OCI-LY7 (cell line): ENCODE measurements around the gene LYSMD2. TPM values are rescaled to one million over a fixed set of nuclear protein-coding genes. Genes with fewer than 3 reads are reported as not detected.

Source experiments
- BruUV-seq: library from RNA; stranded (reverse); fragments of 400-500 nt; replicated peaks from 2 replicates; lab custom pipeline; 2021; lab: Mats Ljungman, UMichigan
- CTCF ChIA-PET: fragments of 300-600 bp; sonication (Branson Sonifier 250); formaldehyde crosslinking; loops from one replicate; lab custom pipeline; 2022; ENCODE audit warnings: antibody characterized with exemption; ENCODE audit not compliant: unreplicated experiment; lab: Charles Lee
- POLR2A ChIA-PET: fragments of 300-600 bp; sonication (Branson Sonifier 250); formaldehyde crosslinking; loops from one replicate; lab custom pipeline; 2022; ENCODE audit warnings: antibody characterized with exemption; lab: Charles Lee
- DNase-seq: peaks from one replicate; pipeline ENCODE4 v3.0.0-alpha.2; 2015; ENCODE audit warnings: low spot score
- H2AFZ ChIP-seq: fragments of 200-600 bp; sonication (generic), shearing (Covaris generic); 2 replicates; pipeline ENCODE4 v1.6.1; 2014; ENCODE audit warnings: mild to moderate bottlenecking, antibody characterized with exemption, low read length, moderate library complexity
- H3K27ac ChIP-seq: fragments of 200-600 bp; sonication (generic); 2 replicates; pipeline ENCODE4 v1.5.1; 2014; ENCODE audit warnings: mixed run types, low read depth, mild to moderate bottlenecking, moderate library complexity, low read length, inconsistent platforms; ENCODE audit not compliant: poor library complexity, severe bottlenecking
- H3K36me3 ChIP-seq: fragments of 200-600 bp; sonication (generic); 2 replicates; pipeline ENCODE4 v1.6.1; 2014; ENCODE audit warnings: mild to moderate bottlenecking, antibody characterized with exemption, low read length, moderate library complexity, mixed read lengths; ENCODE audit not compliant: insufficient read depth
- H3K4me1 ChIP-seq: fragments of 200-600 bp; sonication (generic); 2 replicates; pipeline ENCODE4 v1.5.1; 2014; ENCODE audit warnings: mild to moderate bottlenecking, low read length; ENCODE audit not compliant: insufficient read depth, poor library complexity, severe bottlenecking
- H3K4me2 ChIP-seq: fragments of 200-600 bp; sonication (generic); 2 replicates; pipeline ENCODE4 v1.6.1; 2014; ENCODE audit warnings: mild to moderate bottlenecking, low read length
- H3K4me3 ChIP-seq: fragments of 200-600 bp; sonication (generic); 2 replicates; pipeline ENCODE4 v1.5.1; 2014; ENCODE audit warnings: mild to moderate bottlenecking, low read depth, low read length; ENCODE audit not compliant: poor library complexity, severe bottlenecking
- H3K79me2 ChIP-seq: fragments of 200-600 bp; sonication (generic); 2 replicates; pipeline ENCODE4 v1.6.1; 2016; ENCODE audit warnings: low read depth, mild to moderate bottlenecking, low read length, moderate library complexity, mixed read lengths; ENCODE audit not compliant: insufficient read depth
- H3K9me2 ChIP-seq: fragments of 200-600 bp; sonication (generic); 2 replicates; pipeline ENCODE4 v1.6.1; 2016; ENCODE audit warnings: mild to moderate bottlenecking, low read length, mixed read lengths; ENCODE audit not compliant: insufficient read depth
- H3K9me3 ChIP-seq: fragments of 200-600 bp; sonication (generic); 2 replicates; pipeline ENCODE4 v1.6.1; 2014; ENCODE audit warnings: mild to moderate bottlenecking, mixed run types, low read length, mixed read lengths
- H4K20me1 ChIP-seq: fragments of 200-600 bp; sonication (generic); 2 replicates; pipeline ENCODE4 v1.6.1; 2014; ENCODE audit warnings: mild to moderate bottlenecking, antibody characterized with exemption, low read length, moderate library complexity, mixed read lengths; ENCODE audit not compliant: insufficient read depth
- CTCF ChIP-seq: fragments of 200-600 bp; sonication (generic); conservative IDR thresholded peaks from 2 replicates; pipeline ENCODE4 v1.5.1; 2014; ENCODE audit warnings: mild to moderate bottlenecking, antibody characterized with exemption, low read length, moderate library complexity, mixed read lengths
- EZH2phosphoT487 ChIP-seq: fragments of 200-600 bp; sonication (generic); IDR thresholded peaks from 2 replicates; pipeline ENCODE4 v1.6.1; 2018; ENCODE audit warnings: low read depth, borderline replicate concordance, mild to moderate bottlenecking, mixed run types, antibody characterized with exemption, low read length, moderate library complexity, mixed read lengths
- intact Hi-C: fragments of 100-400 bp; cut with micrococcal nuclease; formaldehyde crosslinking; loops from one replicate; pipeline ENCODE4 v1.10.0; 2022; ENCODE audit not compliant: unreplicated experiment
- total RNA-seq, 2 experiments: library from RNA; depleted of rRNA in 1 of 2; stranded (reverse); fragments of >200 nt in 1 of 2; shearing (Covaris generic) in 1 of 2; gene quantifications; 2 replicates each; pipeline ENCODE4 v1.2.3, GENCODE V29; 2014 to 2022

Gene LYSMD2
- total RNA-seq, 2 experiments from 2014 or later: 0.89 TPM; not detected in 1

- Histone ChIP-seq H3K4me2 (no peak overlapping the region), H2AFZ (no peak overlapping the region), H3K79me2 (no peaks in the 10 kb centered on the region), H3K36me3 (no peaks in the 10 kb centered on the region), H3K9me3 (no peaks in the 10 kb centered on the region), H3K9me2 (no peaks in the 10 kb centered on the region), H3K4me1 (no peaks in the 10 kb centered on the region), H3K4me3 (no peak overlapping the region), H3K27ac (no peak overlapping the region), H4K20me1 (no peaks in the 10 kb centered on the region)
- CTCF ChIA-PET: no interaction called here
- no peak for TF ChIP-seq CTCF
- TF ChIP-seq EZH2phosphoT487: no peak
- intact Hi-C loops: no loop called here
- no peak for DNase-seq
- POLR2A ChIA-PET: interaction anchor here (0.7 kb wide), 1 partner anchor 1291 kb away, joined by 3 read pairs; no protein-coding TSS in a partner anchor
- BruUV-seq: no TSS peak
These were observed 20.0 kb upstream of the LYSMD2 start for GRCh38 chr15:51757450-51757849.

- no peaks in the 10 kb centered on the region for H3K9me2 ChIP-seq
- DNase-seq: no peak
- no peak overlapping the region for H3K4me3 ChIP-seq
- H3K4me2 ChIP-seq: no peak overlapping the region
- TF ChIP-seq EZH2phosphoT487 (no peak), CTCF (no peak)
- intact Hi-C loops: no loop called here
- H3K36me3 ChIP-seq: no peaks in the 10 kb centered on the region
- no peaks in the 10 kb centered on the region for H3K4me1 ChIP-seq
- no TSS peak for BruUV-seq
- H2AFZ ChIP-seq: no peak overlapping the region
- no peaks in the 10 kb centered on the region for H4K20me1 ChIP-seq
- CTCF ChIA-PET: no interaction called here
- H3K27ac ChIP-seq: no peak overlapping the region
- H3K79me2 ChIP-seq: no peaks in the 10 kb centered on the region
- POLR2A ChIA-PET: interaction anchor here (0.6 to 0.7 kb wide), 2 partner anchors 55 to 1292 kb away, joined by 3 read pairs; no protein-coding TSS in a partner anchor
- no peaks in the 10 kb centered on the region for H3K9me3 ChIP-seq
These were observed 19.0 kb upstream of the LYSMD2 start for GRCh38 chr15:51756482-51756881.

GRCh38 chr15:51755790-51756189, 18.3 kb upstream of the LYSMD2 start:
- Histone ChIP-seq H3K27ac (no peak overlapping the region), H2AFZ (no peak overlapping the region), H3K4me2 (no peak overlapping the region), H3K36me3 (no peaks in the 10 kb centered on the region), H3K4me3 (no peak overlapping the region), H3K9me3 (no peaks in the 10 kb centered on the region), H4K20me1 (no peaks in the 10 kb centered on the region), H3K79me2 (no peaks in the 10 kb centered on the region), H3K9me2 (no peaks in the 10 kb centered on the region), H3K4me1 (no peaks in the 10 kb centered on the region)
- TF ChIP-seq CTCF (no peak), EZH2phosphoT487 (no peak)
- ChIA-PET CTCF (no interaction called here), POLR2A (interaction anchor here (0.6 kb wide), 1 partner anchor 145 kb away, joined by 3 read pairs; no protein-coding TSS in a partner anchor)
- intact Hi-C loops: no loop called here
- no peak for DNase-seq
- no TSS peak for BruUV-seq
